ENCODE measurements around the gene ZNF710.
A peak's percentile ranks its signal among the peaks of the same experiment; 100 is the strongest.

DNA sequence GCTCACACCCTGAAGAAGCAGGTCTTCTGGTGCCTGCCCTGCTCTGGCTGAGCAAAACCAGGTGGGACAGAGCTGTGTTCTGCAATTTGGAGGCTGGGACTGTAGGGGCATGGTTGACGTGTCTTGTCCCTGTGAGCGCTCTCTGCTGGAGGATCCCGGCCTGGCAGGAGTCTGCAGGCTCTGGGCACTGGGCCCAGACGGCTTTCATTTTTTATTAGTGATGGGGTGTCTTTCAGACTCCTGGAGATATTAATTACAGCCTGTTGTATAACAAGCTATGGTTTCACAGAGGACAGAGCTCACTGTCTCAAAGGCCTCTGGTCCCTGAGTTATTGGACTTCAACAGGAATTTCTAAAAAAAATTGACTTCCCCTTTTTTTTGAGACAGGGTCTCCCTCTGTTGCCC, 29.5 kb upstream of the ZNF710 start:
- TF ChIP-seq GABPA (IDR thresholded peaks at IDR 0.05; ENCODE audit: low read depth): no peak
- TF ChIP-seq, protein P1, sequence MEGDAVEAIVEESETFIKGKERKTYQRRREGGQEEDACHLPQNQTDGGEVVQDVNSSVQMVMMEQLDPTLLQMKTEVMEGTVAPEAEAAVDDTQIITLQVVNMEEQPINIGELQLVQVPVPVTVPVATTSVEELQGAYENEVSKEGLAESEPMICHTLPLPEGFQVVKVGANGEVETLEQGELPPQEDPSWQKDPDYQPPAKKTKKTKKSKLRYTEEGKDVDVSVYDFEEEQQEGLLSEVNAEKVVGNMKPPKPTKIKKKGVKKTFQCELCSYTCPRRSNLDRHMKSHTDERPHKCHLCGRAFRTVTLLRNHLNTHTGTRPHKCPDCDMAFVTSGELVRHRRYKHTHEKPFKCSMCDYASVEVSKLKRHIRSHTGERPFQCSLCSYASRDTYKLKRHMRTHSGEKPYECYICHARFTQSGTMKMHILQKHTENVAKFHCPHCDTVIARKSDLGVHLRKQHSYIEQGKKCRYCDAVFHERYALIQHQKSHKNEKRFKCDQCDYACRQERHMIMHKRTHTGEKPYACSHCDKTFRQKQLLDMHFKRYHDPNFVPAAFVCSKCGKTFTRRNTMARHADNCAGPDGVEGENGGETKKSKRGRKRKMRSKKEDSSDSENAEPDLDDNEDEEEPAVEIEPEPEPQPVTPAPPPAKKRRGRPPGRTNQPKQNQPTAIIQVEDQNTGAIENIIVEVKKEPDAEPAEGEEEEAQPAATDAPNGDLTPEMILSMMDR (IDR thresholded peaks at IDR 0.05; ENCODE audit: insufficient read depth, low read length): no peak
- TF ChIP-seq POLR2AphosphoS5 (IDR thresholded peaks at IDR 0.05; ENCODE audit: low read depth): no peak
- TF ChIP-seq SPI1 (IDR thresholded peaks at IDR 0.05; ENCODE audit: borderline replicate concordance, low read depth): 0 out of 2 replicates have a peak, but pooled peaks have one; percentile 13

All from HL-60 (cell line).